ENCODE measurements around the gene PRSS33.

Gene PRSS33

GRCh38 chr16:2761472-2761871, 25.9 kb downstream of the PRSS33 start:
- TF ChIP-seq CTCF (IDR thresholded peaks at IDR 0.05; ENCODE audit: borderline replicate concordance, insufficient read depth, low read depth, low read length): no peak
- no peak overlapping the region for H3K4me3 ChIP-seq (ENCODE audit: low read depth, low read length)

- no peak overlapping the region for H3K4me3 ChIP-seq (ENCODE audit: low read depth, low read length)
- no peak for TF ChIP-seq CTCF (IDR thresholded peaks at IDR 0.05; ENCODE audit: borderline replicate concordance, insufficient read depth, low read depth, low read length)
Observed at GRCh38 chr16:2757344-2757743, 30.0 kb downstream of the PRSS33 start.

GRCh38 chr16:2756288-2757015, 30.9 kb downstream of the PRSS33 start:
- H3K4me3 ChIP-seq (ENCODE audit: low read depth, low read length): no peak overlapping the region
- TF ChIP-seq CTCF (IDR thresholded peaks at IDR 0.05; ENCODE audit: borderline replicate concordance, insufficient read depth, low read depth, low read length): no peak

- H3K4me3 ChIP-seq (ENCODE audit: low read depth, low read length): no peak overlapping the region
- TF ChIP-seq CTCF (IDR thresholded peaks at IDR 0.05; ENCODE audit: borderline replicate concordance, insufficient read depth, low read depth, low read length): no peak
Observed at GRCh38 chr16:2755158-2755557, 32.2 kb downstream of the PRSS33 start.

GRCh38 chr16:2753733-2754020, 33.7 kb downstream of the PRSS33 start:
- H3K4me3 ChIP-seq (ENCODE audit: low read depth, low read length): peak overlapping the region; percentile 71
- no peak for TF ChIP-seq CTCF (IDR thresholded peaks at IDR 0.05; ENCODE audit: borderline replicate concordance, insufficient read depth, low read depth, low read length)

- no peak for TF ChIP-seq CTCF (IDR thresholded peaks at IDR 0.05; ENCODE audit: borderline replicate concordance, insufficient read depth, low read depth, low read length)
Observed at GRCh38 chr16:2752850-2753732, 34.3 kb downstream of the PRSS33 start.

More at GRCh38 chr16:2752850-2753732, 34.3 kb downstream of the PRSS33 start:
- H3K4me3 ChIP-seq (ENCODE audit: low read depth, low read length): peak overlapping the region; percentile 71

All from GM12875 (cell line).